ENCODE measurements around the gene ST6GALNAC4.
A peak's percentile ranks its signal among the peaks of the same experiment; 100 is the strongest.

ST6GALNAC4 gene

DNA sequence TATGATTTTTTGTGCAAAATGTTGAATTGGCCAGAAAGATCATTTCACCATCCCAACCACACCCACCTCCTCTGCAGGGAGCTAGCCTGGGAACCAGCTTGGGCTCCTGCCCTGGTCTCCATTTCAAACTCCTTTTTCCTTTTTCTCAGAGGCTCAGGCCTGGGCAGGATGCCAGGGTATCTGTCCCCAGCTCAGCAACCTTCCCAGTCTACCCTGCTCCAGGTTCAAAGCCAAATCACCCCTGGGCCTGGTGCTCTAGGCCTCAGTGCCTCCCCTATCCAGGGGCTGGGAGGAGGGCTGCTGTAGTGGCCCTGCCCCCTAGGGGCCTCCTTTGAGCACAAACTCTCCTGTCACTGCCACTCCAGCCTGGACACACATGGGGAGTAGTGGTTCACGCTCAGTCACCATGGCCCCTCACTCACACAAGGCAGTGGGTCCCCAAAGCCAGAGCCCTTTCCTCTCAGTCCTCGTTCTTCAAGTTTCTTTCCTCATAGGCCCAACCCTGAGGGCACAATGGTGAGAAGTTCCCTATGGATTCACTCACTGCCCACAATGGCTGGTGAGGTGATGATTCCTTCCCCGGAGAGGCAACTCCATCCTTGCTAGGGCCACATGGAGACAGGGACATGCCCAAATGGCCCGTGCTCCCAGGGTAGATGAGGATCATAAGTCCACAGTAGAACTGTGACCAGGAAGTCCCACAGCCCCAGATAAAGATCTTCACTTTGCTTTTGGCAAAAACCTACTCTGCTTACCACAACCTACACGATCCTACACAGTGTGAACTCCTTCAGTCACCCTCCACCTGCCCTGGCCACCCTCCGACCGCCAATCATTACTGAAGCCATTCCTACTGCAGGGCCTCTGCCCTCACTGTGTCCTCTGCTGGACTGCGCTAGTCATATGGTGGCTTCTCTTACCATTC lies 1.6 kb upstream of the ST6GALNAC4 start:
- DNase-seq = peak; percentile 45
- in situ Hi-C loops (cut with MboI; ENCODE audit: low pct_unique_long_range_greater_than_20kb, low sequenced_read_pairs) = loop anchor here (25.0 kb wide), 1 partner anchor 331 kb away; no protein-coding TSS in a partner anchor

- no peak for DNase-seq
- in situ Hi-C loops (cut with MboI; ENCODE audit: low pct_unique_long_range_greater_than_20kb, low sequenced_read_pairs) = loop anchor here (25.0 kb wide), 1 partner anchor 330 kb away; no protein-coding TSS in a partner anchor
Observed at GRCh38 chr9:127917603-127918002, 762 bp upstream of the ST6GALNAC4 start.

- peak; percentile 56 for DNase-seq
Observed at GRCh38 chr9:127915801-127916719, 781 bp downstream of the ST6GALNAC4 start.

DNA sequence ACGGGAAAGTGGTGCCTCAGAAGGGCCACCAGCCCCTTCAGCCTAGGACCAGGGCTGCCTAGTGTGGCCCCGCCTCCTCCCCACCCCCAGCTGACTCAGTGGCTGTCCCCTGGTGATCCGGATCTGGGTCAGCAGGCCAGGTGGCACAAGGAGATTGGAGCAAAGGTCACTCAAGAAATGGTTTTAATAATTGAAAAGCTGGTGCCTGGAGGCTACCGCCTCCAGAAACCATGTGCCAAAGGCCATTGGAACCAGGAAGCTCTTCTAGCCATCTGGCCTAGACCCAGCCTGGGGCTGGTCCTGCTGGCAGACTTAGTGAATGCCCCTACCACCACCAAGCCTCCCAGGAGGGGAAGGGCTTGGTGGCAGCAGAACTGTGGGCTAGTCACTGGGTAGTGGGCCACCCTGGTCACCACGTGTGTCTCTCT lies 1.5 kb downstream of the ST6GALNAC4 start:
- no peak for DNase-seq
- in situ Hi-C loops (cut with MboI; ENCODE audit: low pct_unique_long_range_greater_than_20kb, low sequenced_read_pairs) = loop anchor here (25.0 kb wide), 1 partner anchor 328 kb away; no protein-coding TSS in a partner anchor

More at GRCh38 chr9:127915801-127916719, 781 bp downstream of the ST6GALNAC4 start:
- in situ Hi-C loops (cut with MboI; ENCODE audit: low pct_unique_long_range_greater_than_20kb, low sequenced_read_pairs) = loop anchor here (25.0 kb wide), 1 partner anchor 329 kb away; no protein-coding TSS in a partner anchor

DNA sequence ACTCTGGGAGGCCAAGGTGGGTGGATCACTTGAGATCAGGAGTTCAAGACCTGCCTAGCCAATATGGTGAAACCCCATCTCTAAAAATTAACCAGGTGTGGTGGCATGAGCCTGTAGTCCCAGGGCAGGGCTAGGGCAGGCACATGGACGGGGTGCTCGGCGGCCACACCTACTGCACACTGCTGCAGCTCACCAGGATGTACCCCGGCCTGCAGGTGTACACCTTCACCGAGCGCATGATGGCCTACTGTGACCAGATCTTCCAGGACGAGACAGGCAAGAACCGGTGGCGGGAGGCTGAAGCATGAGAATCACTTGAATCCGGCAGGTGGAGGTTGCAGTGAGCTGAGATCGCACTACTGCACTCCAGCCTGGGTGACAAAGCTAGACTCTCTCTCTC lies 3.2 kb downstream of the ST6GALNAC4 start:
- DNase-seq = no peak
- in situ Hi-C loops (cut with MboI; ENCODE audit: low pct_unique_long_range_greater_than_20kb, low sequenced_read_pairs) = loop anchor here (25.0 kb wide), 1 partner anchor 326 kb away; no protein-coding TSS in a partner anchor

DNA sequence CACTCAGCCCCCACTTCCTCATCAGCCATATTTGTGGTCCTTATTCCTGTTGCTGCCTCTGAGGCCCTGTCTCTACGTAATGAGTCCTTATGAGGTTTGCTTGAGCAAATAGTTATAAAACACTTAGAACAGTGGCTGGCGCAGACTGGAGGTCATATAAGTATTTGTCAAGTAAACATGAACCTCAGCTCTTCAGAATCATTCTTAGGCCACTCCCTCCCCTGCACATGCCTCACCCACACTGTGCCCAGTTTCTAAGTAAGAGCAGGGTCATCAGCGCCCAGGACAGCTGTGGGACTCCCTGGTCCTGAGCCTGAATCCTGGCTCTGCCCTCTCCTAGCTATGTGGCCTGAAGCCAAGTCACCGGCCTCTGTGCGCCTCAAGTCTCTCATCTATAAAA lies 4.0 kb downstream of the ST6GALNAC4 start:
- DNase-seq = no peak
- in situ Hi-C loops (cut with MboI; ENCODE audit: low pct_unique_long_range_greater_than_20kb, low sequenced_read_pairs) = loop anchor here (25.0 kb wide), 1 partner anchor 326 kb away; no protein-coding TSS in a partner anchor

- DNase-seq = no peak
- in situ Hi-C loops (cut with MboI; ENCODE audit: low pct_unique_long_range_greater_than_20kb, low sequenced_read_pairs) = loop anchor here (25.0 kb wide), 1 partner anchor 325 kb away; no protein-coding TSS in a partner anchor
Observed at GRCh38 chr9:127912296-127912695, 4.5 kb downstream of the ST6GALNAC4 start.

DNA sequence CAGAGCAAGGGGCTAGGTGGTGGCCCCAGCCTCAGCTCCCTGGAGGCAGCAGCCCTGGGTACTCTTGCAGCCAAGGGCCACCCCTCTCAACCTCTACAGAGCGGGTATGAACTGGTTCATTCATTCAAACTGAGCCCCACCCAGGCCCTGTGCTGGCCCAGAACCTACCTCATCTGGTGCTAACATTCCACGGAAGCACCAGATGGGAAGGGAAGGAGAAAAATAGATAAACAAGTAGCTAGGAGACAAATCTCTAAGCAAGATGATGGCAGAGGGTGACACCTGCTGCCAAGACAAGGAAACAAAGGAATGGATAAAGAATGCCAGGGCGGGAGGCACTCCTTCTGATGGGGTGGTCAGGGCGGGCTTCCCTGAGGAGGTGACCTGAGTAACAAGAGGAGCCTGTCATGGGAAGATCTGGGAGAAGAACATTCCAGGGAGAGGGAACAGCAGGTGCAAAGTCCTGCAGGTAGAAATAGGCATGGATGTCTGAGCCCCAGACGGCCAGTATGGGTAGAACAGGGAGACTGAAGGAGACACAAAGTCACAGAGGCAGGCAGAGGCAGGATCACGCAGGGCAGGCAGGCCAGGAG lies 6.1 kb downstream of the ST6GALNAC4 start:
- no peak for DNase-seq
- in situ Hi-C loops (cut with MboI; ENCODE audit: low pct_unique_long_range_greater_than_20kb, low sequenced_read_pairs) = loop anchor here (25.0 kb wide), 1 partner anchor 323 kb away; no protein-coding TSS in a partner anchor

GRCh38 chr9:127909839-127910273 lies 7.0 kb downstream of the ST6GALNAC4 start:
- in situ Hi-C loops (cut with MboI; ENCODE audit: low pct_unique_long_range_greater_than_20kb, low sequenced_read_pairs) = loop anchor here (25.0 kb wide), 1 partner anchor 323 kb away; no protein-coding TSS in a partner anchor
- DNase-seq = no peak

- in situ Hi-C loops (cut with MboI; ENCODE audit: low pct_unique_long_range_greater_than_20kb, low sequenced_read_pairs) = loop anchor here (25.0 kb wide), 1 partner anchor 321 kb away; no protein-coding TSS in a partner anchor
- no peak for DNase-seq
Observed at GRCh38 chr9:127908660-127908926, 8.2 kb downstream of the ST6GALNAC4 start.

DNA sequence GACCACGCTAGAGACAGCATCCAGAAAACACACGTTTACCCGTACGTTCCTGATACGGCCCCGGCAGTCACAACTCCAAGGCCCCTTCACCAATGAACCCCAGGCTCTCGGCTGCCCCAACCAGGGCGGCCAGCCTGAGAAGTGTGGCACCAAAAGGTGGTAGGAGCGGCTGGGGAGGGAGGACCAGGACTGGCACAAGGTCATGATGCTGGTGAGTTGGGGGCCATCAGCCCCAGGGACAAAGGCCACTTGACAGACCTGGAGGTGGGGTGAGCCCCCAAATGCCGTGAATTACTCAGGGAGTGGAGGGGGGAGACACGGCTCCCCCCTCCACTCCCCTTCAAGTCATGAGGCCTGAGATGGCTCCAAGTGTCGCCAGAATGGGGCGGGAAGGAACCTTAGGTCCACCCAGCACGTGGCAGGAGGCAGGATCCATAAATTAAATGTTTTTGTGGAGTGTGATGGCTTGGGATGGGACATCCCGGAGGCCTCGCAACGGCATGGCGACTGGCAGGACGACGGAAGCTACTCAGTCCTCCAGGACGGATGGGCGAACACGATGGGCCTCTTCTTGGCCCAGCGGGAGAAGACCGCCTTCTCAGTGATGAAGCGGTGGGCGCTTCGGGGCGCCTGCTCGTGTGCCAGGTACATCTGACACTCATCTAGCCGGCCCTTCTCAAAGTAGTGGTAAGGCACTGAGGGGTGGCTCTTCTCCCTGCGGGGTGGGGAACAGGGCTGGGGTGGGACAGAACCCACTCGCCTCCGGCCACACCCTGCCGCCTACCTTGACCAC lies 8.8 kb downstream of the ST6GALNAC4 start:
- in situ Hi-C loops (cut with MboI; ENCODE audit: low pct_unique_long_range_greater_than_20kb, low sequenced_read_pairs) = loop anchor here (25.0 kb wide), 1 partner anchor 321 kb away; no protein-coding TSS in a partner anchor
- no peak for DNase-seq

DNA sequence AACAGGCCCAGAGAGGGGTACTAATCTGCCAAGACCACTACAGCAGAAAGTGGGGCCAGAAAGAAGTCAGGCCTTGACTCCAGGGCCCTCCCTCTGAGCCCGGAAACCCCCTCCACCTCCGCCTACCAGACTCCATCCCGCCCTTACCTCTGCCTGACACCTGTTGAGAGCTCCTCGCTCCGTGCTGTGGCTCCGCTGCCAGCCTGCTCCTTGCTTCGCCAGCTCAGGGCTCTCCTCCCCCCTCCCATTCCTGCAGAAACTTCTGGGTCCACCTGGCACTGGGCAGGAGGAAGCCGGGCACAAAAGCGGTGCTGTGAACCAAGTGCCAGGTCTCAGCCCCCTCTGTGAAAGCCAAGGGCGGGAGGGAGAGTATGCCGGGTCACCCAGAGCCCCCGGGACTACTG lies 11.1 kb downstream of the ST6GALNAC4 start:
- in situ Hi-C loops (cut with MboI; ENCODE audit: low pct_unique_long_range_greater_than_20kb, low sequenced_read_pairs) = loop anchor here (25.0 kb wide), 1 partner anchor 318 kb away; no protein-coding TSS in a partner anchor
- DNase-seq = no peak

DNA sequence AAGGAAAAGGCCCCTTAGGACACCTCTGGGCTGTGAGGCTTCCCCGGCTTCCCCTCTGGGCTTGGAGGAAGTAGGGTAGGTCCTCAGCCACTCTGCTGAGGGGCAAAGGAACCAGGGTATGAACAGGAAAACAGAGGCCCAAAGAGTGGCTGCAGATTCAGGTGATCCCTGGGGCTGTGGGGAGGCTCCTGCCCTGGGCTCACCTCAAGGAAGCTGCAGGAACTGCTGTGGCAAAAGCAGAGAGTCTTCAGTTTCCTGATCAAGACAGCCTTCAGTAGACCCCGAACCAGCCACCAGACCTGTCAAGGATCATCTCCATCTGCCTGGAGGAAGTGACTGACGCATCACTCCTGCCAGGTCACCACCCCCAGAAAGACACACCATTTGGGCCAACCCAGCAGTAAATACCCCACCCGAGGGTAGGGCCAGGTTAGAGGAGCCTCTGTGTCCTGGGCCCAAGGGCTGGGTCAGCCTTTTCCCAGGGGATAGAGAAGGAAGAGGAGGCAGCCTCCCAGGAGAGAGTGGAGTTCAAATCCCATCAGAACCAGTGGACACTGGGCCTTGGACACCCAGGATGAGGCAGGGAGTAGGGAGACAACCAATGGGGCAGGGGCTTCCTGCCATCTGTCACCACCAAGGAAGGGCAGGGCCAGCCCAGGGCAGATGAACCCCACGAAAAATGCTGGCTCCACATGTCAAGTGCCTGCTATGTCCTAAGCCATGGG lies 11.7 kb downstream of the ST6GALNAC4 start:
- DNase-seq = peak; percentile 77
- in situ Hi-C loops (cut with MboI; ENCODE audit: low pct_unique_long_range_greater_than_20kb, low sequenced_read_pairs) = loop anchor here (25.0 kb wide), 1 partner anchor 318 kb away; no protein-coding TSS in a partner anchor

- in situ Hi-C loops (cut with MboI; ENCODE audit: low pct_unique_long_range_greater_than_20kb, low sequenced_read_pairs) = loop anchor here (25.0 kb wide), 1 partner anchor 317 kb away; no protein-coding TSS in a partner anchor
- peak; percentile 84 for DNase-seq
Observed at GRCh38 chr9:127904561-127905003, 12.3 kb downstream of the ST6GALNAC4 start.

DNA sequence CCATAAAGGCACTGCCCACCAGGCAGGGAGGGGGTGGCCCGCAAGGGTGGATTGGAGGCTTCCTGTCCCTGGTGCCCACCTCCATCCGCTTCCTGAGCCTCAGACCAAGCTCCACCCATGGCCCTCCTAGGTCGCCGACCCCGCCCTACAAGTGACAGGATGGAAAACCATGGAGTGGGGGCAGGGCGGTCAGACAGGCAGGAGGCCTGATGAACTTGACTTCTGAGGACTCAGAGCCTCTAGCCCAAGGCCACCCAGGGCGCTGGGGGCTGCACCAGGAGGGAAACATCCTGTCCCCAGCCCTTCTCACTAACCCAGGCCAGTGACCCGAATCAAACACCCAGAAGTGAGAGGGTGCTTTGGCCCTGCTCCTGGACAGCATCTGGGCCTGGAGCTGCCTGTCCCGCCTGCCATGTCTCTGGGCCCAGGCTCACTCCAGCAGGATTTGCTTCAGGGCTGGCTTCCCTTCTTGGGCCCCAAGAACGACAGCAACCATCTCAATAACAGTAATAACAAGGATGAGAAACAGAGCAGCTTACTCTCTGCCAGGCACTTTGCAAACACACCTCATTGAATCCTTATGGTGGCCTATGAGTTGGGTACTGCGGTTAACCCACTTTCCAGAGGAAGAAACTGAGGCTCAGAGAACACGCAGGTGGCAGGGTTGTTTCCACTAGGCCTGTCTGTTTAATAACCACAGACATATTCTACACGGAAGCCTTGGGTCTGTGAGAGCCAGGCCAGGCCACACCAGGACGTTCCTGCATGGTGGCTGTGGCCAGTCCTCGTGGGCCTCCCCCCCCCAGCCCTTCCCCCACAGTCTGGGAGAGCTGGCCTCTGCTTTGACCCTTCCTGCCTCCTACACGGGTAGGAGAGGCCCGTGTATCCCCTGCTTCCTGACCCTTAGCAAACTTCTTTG lies 13.0 kb downstream of the ST6GALNAC4 start:
- in situ Hi-C loops (cut with MboI; ENCODE audit: low pct_unique_long_range_greater_than_20kb, low sequenced_read_pairs) = loop anchor here (25.0 kb wide), 1 partner anchor 317 kb away; no protein-coding TSS in a partner anchor
- DNase-seq = peak; percentile 86

Measured in KBM-7 (cell line).